HUES6 (cell line): ENCODE data around the gene ASXL1.
"Not testable (repeated sequence)": the region's sequence is repeated elsewhere in the genome, so short reads cannot be mapped to it uniquely, and the experiment has no call there.

Source experiments
- H3K27ac ChIP-seq: 2 replicates; pipeline ENCODE4 v1.7.0; 2013; ENCODE audit warnings: low read depth, mild to moderate bottlenecking, low read length, inconsistent platforms
- H3K27me3 ChIP-seq: 2 replicates; pipeline ENCODE4 v1.6.1; 2013; ENCODE audit warnings: low read length; ENCODE audit not compliant: control insufficient read depth, insufficient read depth
- H3K36me3 ChIP-seq: 2 replicates; pipeline ENCODE4 v1.6.1; 2013; ENCODE audit warnings: low read length; ENCODE audit not compliant: control insufficient read depth, insufficient read depth
- H3K4me1 ChIP-seq: 2 replicates; pipeline ENCODE4 v1.6.1; 2013; ENCODE audit warnings: low read length; ENCODE audit not compliant: control insufficient read depth, insufficient read depth
- H3K4me3 ChIP-seq: 2 replicates; pipeline ENCODE4 v1.5.1; 2013; ENCODE audit warnings: low read depth, low read length
- H3K9ac ChIP-seq: one replicate; pipeline ENCODE4 v1.6.1; 2013; ENCODE audit warnings: mild to moderate bottlenecking, low read length
- H3K9me3 ChIP-seq: 2 replicates; pipeline ENCODE4 v1.6.1; 2013; ENCODE audit warnings: low read depth, low read length; ENCODE audit not compliant: control insufficient read depth, insufficient read depth

ASXL1 gene

DNA sequence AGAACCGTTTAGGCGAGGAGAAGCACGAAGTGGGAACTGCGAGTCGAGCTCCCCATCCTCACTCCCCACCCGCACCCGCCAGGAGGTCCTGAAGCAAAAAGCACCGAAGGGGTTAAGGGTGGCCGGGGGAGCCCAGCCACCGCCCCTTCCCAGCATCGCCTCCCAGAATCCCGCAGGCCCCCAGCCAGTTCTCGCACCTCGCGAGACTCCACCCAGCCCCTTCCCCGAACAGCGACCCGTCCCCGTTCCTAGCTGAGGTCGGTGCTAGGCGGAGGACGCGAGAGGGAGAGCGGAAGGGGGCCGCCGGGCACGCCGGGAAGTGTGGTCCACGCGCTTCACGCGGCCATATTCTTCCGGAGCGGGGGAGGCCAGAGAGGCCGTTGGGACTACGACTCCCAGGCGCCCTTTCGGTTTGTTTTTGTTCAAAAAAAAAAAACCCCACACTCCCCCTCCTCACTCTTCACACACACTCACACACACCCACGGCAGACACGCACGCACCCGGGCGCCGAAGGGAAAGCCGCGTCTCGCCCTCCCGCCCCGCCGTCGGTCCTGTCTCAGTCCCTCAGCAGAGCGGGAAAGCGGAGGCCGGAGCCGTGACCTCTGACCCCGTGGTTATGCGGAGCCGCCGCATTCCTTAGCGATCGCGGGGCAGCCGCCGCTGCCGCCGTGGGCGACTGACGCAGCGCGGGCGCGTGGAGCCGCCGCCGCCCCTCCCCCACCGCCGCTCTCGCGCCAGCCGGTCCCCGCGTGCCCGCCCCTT is at the start of gene ASXL1:
ASXL1 (plus strand) TSS at position 463 of the 763 bp plus-strand sequence. CDS start 445 bp downstream, outside the sequence.
- 0 out of 2 replicates have a peak within 1 kb of the TSS, but pooled peaks have one; percentile 57 for H3K27ac ChIP-seq
- peak within 1 kb of the TSS; percentile 95 for H3K9ac ChIP-seq
- H3K36me3 ChIP-seq, result no peaks in the 10 kb centered on the region
- no peaks in the 10 kb centered on the region for H3K9me3 ChIP-seq
- peak within 1 kb of the TSS; percentile 96 for H3K4me3 ChIP-seq
- peaks cover 42% of the 10 kb centered on the region for H3K27me3 ChIP-seq
- peaks cover 5% of the 10 kb centered on the region; the same call in 1 of the 2 replicates for H3K4me1 ChIP-seq

DNA sequence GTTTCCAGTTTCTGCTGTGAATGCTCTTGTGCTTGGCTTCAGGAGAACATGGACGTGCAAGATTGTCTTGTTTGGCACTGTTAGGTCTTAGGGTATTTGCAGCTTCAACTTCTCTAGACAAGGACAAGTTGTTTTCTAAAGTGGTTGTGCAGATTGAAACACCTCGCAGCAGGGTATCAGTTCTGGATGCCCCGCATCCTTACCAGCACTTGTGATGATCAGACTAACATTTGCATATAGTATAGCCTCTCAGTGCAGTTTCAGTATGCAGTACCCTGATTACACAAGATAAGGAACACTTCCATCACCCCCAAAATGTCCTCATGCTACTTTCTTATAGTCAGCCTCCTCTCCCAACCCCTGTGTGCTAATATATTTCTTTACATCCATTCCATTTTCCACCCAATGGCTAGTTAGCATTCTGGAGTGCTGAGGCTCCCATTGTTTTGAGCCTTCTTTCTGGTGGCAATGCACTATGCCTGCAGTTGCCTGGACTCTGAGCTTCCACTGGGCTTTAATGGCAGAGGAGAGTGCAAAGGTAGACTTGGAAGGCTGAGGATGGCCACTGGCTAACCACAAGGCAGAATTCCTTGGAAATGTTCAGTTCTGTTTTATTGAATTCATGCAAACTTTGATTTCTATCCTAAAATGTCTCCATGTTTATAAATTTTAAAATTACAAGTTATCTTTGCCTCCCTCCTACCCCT is 45.3 kb upstream of the ASXL1 start:
- H3K27me3 ChIP-seq, result no peaks in the 10 kb centered on the region
- peaks cover 27% of the 10 kb centered on the region for H3K36me3 ChIP-seq
- no peaks in the 10 kb centered on the region for H3K9me3 ChIP-seq
- H3K27ac ChIP-seq, result no peak overlapping the region
- H3K4me3 ChIP-seq, result no peak overlapping the region
- H3K4me1 ChIP-seq, result no peaks in the 10 kb centered on the region
- H3K9ac ChIP-seq, result no peak overlapping the region

DNA sequence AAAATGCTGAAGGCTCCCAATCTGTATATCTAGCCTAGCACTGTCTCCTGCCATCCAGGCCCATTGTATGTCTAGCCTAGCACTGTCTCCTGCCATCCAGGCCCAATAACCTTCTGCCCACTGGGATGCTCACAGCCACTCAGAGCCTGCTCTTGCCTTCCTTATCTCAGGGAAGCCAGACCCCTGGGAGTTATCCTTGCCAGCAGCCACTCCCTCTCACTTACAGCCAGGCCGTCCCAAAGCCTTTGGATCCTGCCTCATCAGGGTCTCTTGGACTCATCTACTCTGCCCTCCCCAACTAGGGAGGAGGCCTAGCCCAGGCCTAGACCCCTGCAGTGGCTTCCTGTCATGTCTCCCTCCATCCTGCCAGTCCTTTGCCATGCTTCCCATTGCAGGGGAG is 43.4 kb upstream of the ASXL1 start:
- H3K4me3 ChIP-seq, result no peak overlapping the region
- no peaks in the 10 kb centered on the region for H3K9me3 ChIP-seq
- H3K27me3 ChIP-seq, result no peaks in the 10 kb centered on the region
- no peaks in the 10 kb centered on the region for H3K4me1 ChIP-seq
- no peak overlapping the region for H3K9ac ChIP-seq
- no peak overlapping the region for H3K27ac ChIP-seq
- peaks cover 34% of the 10 kb centered on the region for H3K36me3 ChIP-seq

DNA sequence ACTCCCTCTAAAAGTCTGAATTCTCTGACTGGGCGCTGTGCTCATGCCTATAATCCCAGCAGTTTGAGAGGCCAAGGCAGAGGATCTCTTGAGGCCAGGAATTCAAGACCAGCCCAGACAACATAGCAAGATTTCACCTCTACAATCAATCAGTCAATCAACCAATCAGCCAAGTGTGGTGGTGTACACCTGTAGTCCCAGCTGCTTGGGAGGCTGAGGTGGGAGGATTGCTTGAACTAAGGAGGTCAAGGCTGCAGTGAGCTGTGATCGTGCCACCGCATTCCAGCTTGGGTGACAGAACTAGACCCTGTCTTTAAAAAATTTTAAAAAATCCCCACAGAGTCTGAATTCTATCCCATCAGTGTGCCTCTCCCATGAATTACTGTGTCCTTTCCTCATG is 42.7 kb upstream of the ASXL1 start:
- Histone ChIP-seq H3K27ac (no peak overlapping the region), H3K4me1 (no peaks in the 10 kb centered on the region), H3K4me3 (no peak overlapping the region), H3K9ac (no peak overlapping the region), H3K27me3 (no peaks in the 10 kb centered on the region), H3K36me3 (peaks cover 28% of the 10 kb centered on the region), H3K9me3 (no peaks in the 10 kb centered on the region)

DNA sequence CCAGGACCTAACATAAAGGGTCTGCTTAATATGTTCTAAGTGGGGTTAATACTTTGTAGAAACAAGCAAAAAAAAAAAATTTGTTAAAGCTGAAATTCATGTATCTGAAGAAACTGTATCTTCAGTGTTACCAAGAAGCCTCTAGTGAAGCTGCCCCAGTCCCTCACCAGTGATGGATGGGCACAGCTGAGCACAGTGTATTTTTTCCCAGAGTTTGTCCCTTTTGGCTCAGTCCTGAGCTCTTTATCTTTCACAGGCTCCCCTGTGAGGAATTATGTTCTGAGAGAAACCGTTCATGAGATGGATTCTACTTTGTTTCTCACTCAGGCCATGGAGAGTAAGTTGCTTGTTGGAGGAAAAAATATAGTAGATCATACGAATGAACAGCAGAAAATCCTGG is 42.2 kb upstream of the ASXL1 start:
- Histone ChIP-seq H3K27ac (no peak overlapping the region), H3K9me3 (no peaks in the 10 kb centered on the region), H3K9ac (no peak overlapping the region), H3K27me3 (no peaks in the 10 kb centered on the region), H3K4me3 (no peak overlapping the region), H3K36me3 (peaks cover 23% of the 10 kb centered on the region), H3K4me1 (no peaks in the 10 kb centered on the region)

DNA sequence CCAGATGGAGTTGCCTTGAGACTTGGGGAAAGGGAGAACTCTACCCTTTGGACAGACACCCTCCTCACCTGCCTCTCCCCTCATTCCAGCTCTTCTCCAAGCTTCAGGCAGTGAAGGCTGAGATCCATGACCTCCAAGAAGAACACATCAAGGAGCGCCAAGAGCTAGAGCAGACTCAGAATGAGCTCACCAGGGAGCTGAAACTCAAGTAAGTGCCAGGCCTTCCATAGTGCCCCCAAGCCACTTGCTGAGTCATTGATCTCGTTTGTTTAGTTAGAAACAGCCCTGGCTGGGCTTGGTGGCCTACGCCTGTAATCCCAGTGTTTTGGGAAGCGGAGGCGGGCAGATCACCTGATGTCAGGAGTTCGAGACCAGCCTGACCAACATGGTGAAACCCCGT is 41.5 kb upstream of the ASXL1 start:
- H3K4me1 ChIP-seq, result no peaks in the 10 kb centered on the region
- no peaks in the 10 kb centered on the region for H3K27me3 ChIP-seq
- H3K9me3 ChIP-seq, result no peaks in the 10 kb centered on the region
- H3K4me3 ChIP-seq, result no peak overlapping the region
- H3K36me3 ChIP-seq, result peaks cover 20% of the 10 kb centered on the region
- H3K9ac ChIP-seq, result no peak overlapping the region
- H3K27ac ChIP-seq, result no peak overlapping the region

DNA sequence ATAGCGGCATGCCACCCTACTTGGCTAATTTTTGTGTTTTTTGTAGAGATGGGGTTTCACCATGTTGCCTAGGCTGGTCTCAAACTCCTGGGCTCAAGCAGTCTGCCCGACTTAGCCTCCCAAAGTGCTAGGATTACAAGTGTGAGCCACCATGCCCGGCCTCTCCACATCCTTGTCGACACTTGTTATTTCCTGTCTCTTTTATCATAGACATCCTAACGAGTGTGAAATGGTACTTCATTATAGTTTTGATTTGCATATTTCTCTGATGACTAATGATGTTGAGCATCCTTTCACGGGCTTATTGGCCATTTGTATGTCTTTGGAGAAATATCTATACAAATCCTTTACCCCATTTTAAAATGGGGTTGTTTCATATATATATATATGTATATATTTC is 39.0 kb upstream of the ASXL1 start:
- H3K27me3 ChIP-seq, result no peaks in the 10 kb centered on the region
- peaks cover 20% of the 10 kb centered on the region for H3K36me3 ChIP-seq
- no peak overlapping the region for H3K9ac ChIP-seq

DNA sequence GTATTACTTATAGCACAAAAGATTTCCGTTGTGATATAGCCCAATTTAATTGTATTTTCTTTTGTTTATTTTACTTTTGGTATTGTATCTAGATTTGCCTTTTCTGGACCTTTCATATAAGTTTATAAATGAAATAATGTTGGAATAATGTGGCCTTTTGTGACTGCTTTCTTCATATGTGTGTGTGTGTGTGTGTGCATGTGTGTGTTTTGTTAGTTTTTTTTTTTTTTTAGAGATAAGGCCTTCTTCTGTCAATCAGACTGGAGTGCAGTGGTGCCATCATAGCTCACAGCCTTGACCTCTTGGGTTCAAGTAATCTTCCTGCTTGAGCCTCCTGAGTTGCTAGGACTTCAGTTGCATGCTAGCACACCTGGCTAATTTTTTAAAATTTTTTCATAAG is 37.8 kb upstream of the ASXL1 start:
- Histone ChIP-seq H3K27me3 (no peaks in the 10 kb centered on the region), H3K27ac (no peak overlapping the region), H3K4me3 (no peak overlapping the region), H3K36me3 (peaks cover 20% of the 10 kb centered on the region), H3K9me3 (no peaks in the 10 kb centered on the region), H3K9ac (no peak overlapping the region), H3K4me1 (no peaks in the 10 kb centered on the region)

More for the DNA sequence above, 39.0 kb upstream of the ASXL1 start:
- H3K4me3 ChIP-seq, result no peak overlapping the region
- no peaks in the 10 kb centered on the region for H3K9me3 ChIP-seq
- no peak overlapping the region for H3K27ac ChIP-seq
- H3K4me1 ChIP-seq, result no peaks in the 10 kb centered on the region

DNA sequence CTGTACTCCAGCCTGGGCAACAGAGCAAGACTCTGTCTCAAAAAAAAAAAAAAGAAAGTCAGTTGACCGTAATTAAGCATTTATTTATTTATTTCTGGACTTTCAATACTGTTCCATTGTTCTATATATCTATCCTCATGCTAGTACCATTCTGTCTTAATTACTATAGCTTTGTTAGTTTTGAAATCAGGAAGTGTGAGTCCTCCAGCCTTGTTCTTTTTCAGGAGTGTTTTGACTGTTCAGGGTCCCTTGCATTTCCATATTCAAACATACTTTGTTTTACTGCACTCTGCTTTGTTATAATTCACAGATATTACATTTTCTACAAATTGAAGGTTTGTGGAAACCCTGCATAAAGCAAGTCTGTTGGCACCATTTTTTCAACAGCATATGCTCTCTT is 36.7 kb upstream of the ASXL1 start:
- H3K27ac ChIP-seq, result no peak overlapping the region
- H3K9ac ChIP-seq, result no peak overlapping the region
- no peaks in the 10 kb centered on the region for H3K9me3 ChIP-seq
- H3K27me3 ChIP-seq, result no peaks in the 10 kb centered on the region
- peaks cover 19% of the 10 kb centered on the region for H3K36me3 ChIP-seq
- no peak overlapping the region for H3K4me3 ChIP-seq
- no peaks in the 10 kb centered on the region; the same call in 1 of the 2 replicates for H3K4me1 ChIP-seq

DNA sequence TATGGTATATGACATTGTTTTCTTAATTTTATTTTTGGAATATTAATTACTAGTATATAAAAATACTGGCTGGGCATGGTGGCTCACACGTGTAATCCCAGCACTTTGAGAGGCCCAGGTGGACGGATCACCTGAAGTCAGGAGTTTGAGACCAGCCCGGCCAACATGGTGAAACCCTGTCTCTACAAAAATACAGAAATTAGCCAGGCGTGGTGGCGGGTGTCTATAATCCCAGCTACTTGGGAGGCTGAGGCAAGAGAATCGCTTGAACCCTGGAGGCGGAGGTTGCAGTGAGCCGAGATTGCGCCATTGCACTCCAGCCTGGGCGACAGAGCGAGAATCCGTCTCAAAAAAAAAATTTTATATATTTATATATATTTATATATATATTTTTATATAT is 35.9 kb upstream of the ASXL1 start:
- not testable (repeated sequence) for H3K27ac ChIP-seq, H3K9ac ChIP-seq, H3K4me1 ChIP-seq, H3K27me3 ChIP-seq, H3K9me3 ChIP-seq, H3K4me3 ChIP-seq
- peaks cover 14% of the 10 kb centered on the region for H3K36me3 ChIP-seq

DNA sequence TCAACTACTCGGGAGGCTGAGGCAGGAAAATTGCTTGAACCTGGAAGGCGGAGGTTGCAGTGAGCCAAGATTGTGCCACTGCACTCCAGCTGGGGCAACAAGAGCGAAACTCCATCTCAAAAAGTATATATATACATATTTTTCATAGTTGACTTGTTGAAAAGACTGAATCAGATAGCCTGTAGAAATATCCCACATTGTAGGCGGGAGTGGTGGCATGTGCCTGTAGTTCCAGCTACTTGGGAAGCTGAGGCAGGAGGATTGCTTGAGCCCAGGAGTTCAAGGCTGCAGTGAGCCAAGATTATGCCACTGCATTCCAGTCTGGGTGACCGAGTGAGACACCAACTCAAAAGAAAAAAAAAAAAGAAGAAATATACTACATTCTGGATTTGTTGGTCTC is 34.4 kb upstream of the ASXL1 start:
- H3K4me1 ChIP-seq, result not testable (repeated sequence)
- peaks cover 11% of the 10 kb centered on the region for H3K36me3 ChIP-seq

More for the DNA sequence above, 34.4 kb upstream of the ASXL1 start:
- H3K27ac ChIP-seq, H3K4me3 ChIP-seq, H3K27me3 ChIP-seq, H3K9ac ChIP-seq, H3K9me3 ChIP-seq: not testable (repeated sequence)
